ENCODE results near the gene DLG1. TPM values are rescaled to one million over a fixed set of nuclear protein-coding genes. Genes with fewer than 3 reads are reported as not detected.

Gene DLG1
- total RNA-seq, 1 donor from 2014 or later: 60.1 TPM

DNA sequence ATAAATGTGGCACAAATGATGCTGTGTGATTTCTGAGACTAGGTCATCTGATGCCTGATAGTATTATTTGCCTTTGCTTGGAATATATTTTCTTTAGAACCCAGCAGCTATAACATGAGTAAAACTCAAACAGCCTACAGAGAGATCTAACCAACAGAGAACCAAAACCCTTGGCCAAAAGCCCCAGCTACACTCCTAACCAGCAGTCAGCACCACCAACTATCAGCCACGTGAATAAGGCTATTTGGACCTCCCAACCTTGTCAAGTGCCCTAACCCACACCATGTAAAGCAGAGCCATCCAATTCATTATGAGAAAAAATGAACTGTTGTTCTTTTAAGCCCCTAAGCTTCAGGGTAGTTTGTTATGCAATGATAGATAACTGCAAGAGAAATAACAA is 154.2 kb downstream of the DLG1 start:
- DNase-seq: no peak
- TF ChIP-seq, protein P1, sequence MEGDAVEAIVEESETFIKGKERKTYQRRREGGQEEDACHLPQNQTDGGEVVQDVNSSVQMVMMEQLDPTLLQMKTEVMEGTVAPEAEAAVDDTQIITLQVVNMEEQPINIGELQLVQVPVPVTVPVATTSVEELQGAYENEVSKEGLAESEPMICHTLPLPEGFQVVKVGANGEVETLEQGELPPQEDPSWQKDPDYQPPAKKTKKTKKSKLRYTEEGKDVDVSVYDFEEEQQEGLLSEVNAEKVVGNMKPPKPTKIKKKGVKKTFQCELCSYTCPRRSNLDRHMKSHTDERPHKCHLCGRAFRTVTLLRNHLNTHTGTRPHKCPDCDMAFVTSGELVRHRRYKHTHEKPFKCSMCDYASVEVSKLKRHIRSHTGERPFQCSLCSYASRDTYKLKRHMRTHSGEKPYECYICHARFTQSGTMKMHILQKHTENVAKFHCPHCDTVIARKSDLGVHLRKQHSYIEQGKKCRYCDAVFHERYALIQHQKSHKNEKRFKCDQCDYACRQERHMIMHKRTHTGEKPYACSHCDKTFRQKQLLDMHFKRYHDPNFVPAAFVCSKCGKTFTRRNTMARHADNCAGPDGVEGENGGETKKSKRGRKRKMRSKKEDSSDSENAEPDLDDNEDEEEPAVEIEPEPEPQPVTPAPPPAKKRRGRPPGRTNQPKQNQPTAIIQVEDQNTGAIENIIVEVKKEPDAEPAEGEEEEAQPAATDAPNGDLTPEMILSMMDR (IDR thresholded peaks at IDR 0.05; ENCODE audit: borderline replicate concordance): no peak

DNA sequence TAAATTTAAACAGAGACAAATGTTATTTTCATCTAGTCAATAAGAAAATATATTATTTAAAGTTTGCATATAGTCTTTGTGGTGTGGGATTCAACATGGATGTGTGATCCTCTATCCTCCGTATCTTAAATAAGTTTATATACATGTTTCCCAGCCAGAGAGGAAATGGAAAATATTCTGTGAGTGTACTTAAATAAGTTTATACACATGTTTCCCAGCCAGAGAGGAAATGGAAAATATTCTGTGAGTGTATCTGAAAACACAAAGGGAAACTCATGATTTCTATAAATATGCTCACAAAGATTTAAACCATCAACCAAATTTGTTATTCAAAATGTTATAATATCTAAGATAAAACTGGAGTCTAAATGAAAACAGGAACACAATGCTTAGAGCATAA is 158.8 kb downstream of the DLG1 start:
- intact Hi-C loops (cut with micrococcal nuclease): no loop called here
- TF ChIP-seq, protein P1 (IDR thresholded peaks at IDR 0.05; ENCODE audit: borderline replicate concordance): no peak
- no peak for DNase-seq
- Histone ChIP-seq H3K4me3 (no peak overlapping the region), H3K27me3 (ENCODE audit: low read depth) (no peaks in the 10 kb centered on the region), H3K4me1 (peaks cover 4% of the 10 kb centered on the region), H3K9me3 (replicated peaks) (no peaks in the 10 kb centered on the region), H3K27ac (replicated peaks) (no peak overlapping the region), H3K36me3 (peaks cover 43% of the 10 kb centered on the region)

More for the DNA sequence above, 154.2 kb downstream of the DLG1 start:
- Histone ChIP-seq H3K36me3 (peaks cover 7% of the 10 kb centered on the region), H3K27ac (replicated peaks) (no peak overlapping the region), H3K4me1 (peaks cover under 1% of the 10 kb centered on the region), H3K4me3 (no peak overlapping the region), H3K9me3 (replicated peaks) (no peaks in the 10 kb centered on the region), H3K27me3 (ENCODE audit: low read depth) (no peaks in the 10 kb centered on the region)
- intact Hi-C loops (cut with micrococcal nuclease): no loop called here

DNA sequence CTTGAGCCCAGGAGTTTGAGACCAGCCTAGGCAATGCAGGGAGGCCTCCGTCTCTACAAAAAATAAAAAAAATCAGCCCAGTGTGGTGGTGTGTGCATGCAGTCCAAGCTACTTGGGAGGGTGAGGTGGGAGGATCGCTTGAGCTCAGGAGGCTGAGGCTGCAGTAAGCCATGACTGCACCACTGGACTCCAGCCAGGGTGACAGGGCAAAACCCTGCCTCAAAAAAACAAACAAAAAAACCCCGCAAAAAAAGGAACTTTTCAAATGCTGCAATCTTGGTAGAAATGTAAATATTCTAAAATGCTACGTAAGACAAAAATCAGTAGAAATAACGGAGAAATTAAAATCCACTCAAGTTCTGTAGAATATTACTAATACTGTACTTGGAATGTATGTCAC is 160.7 kb downstream of the DLG1 start:
- H3K9me3 ChIP-seq (replicated peaks): no peaks in the 10 kb centered on the region
- H3K4me3 ChIP-seq: no peak overlapping the region
- peaks cover 48% of the 10 kb centered on the region for H3K36me3 ChIP-seq
- DNase-seq: peak; percentile 25
- peaks cover 4% of the 10 kb centered on the region for H3K4me1 ChIP-seq
- H3K27ac ChIP-seq (replicated peaks): no peak overlapping the region
- TF ChIP-seq, protein P1 (IDR thresholded peaks at IDR 0.05; ENCODE audit: borderline replicate concordance): no peak
- H3K27me3 ChIP-seq (ENCODE audit: low read depth): no peaks in the 10 kb centered on the region
- intact Hi-C loops (cut with micrococcal nuclease): no loop called here

DNA sequence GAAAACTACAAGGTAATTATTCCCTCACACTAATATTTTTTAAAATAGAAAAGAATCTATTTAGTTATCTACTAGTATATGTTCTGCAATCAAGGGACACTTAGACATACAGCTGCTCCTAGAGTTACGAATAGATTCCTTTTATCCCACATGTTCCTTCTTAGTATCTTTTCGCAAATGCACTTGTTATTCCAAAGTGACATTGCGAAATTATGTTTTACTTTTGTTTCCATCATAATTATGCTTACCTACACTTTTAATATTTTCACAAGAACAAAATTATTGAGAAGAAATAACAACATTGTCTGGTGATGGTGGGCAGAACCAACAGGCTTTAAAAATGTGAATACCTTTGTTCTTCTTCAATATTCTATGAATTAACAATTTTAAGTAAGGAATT is 161.7 kb downstream of the DLG1 start:
- TF ChIP-seq, protein P1 (IDR thresholded peaks at IDR 0.05; ENCODE audit: borderline replicate concordance): no peak

DNA sequence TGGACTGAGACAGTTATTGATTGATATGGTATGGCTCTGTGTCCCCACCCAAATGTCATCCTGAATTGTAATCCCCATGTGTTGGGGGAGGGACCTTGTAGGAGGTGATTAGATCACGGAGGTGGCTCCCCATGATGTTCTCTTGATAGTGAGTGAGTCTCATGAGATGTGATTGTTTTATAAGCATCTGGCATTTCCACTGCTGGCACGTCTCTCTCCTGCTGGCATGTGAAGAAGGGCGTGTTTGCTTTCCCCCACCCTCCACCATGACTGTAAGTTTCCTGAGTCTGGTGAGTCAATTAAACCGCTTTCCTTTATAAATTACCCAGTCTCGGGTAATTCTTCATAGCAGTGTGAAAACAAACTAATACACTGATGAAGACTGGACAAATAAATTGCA is 163.2 kb downstream of the DLG1 start:
- intact Hi-C loops (cut with micrococcal nuclease): no loop called here
- Histone ChIP-seq H3K27me3 (ENCODE audit: low read depth) (no peaks in the 10 kb centered on the region), H3K4me3 (no peak overlapping the region), H3K36me3 (peaks cover 54% of the 10 kb centered on the region), H3K4me1 (peaks cover 4% of the 10 kb centered on the region), H3K9me3 (replicated peaks) (no peaks in the 10 kb centered on the region), H3K27ac (replicated peaks) (no peak overlapping the region)
- no peak for DNase-seq
- TF ChIP-seq, protein P1 (IDR thresholded peaks at IDR 0.05; ENCODE audit: borderline replicate concordance): no peak

More for the DNA sequence above, 161.7 kb downstream of the DLG1 start:
- H3K4me3 ChIP-seq: no peak overlapping the region
- H3K9me3 ChIP-seq (replicated peaks): no peaks in the 10 kb centered on the region
- no peak for DNase-seq
- intact Hi-C loops (cut with micrococcal nuclease): no loop called here
- H3K27ac ChIP-seq (replicated peaks): no peak overlapping the region
- peaks cover 48% of the 10 kb centered on the region for H3K36me3 ChIP-seq
- H3K27me3 ChIP-seq (ENCODE audit: low read depth): no peaks in the 10 kb centered on the region
- H3K4me1 ChIP-seq: peaks cover 4% of the 10 kb centered on the region

Data from left ventricle myocardium inferior (tissue), 1 donor.